SHP77 (cell line): ENCODE data around the gene SNTG2.

Experiments used
- DNase-seq, 2 experiments: peaks; one replicate each; lab custom pipeline; 2025; lab: John Stamatoyannopoulos, UW

The SNTG2 gene

GRCh38 chr2:953975-954686, 3.5 kb downstream of the SNTG2 start:
- DNase-seq: no peak

- DNase-seq: no peak
These were observed 4.0 kb downstream of the SNTG2 start for GRCh38 chr2:954687-955000.

GRCh38 chr2:955829-956731, 5.4 kb downstream of the SNTG2 start:
- no peak for DNase-seq

- DNase-seq: no peak
These were observed 8.8 kb downstream of the SNTG2 start for GRCh38 chr2:959457-959856.

- DNase-seq: no peak
These were observed 9.6 kb downstream of the SNTG2 start for GRCh38 chr2:960061-960736.

- DNase-seq: no peak
These were observed 11.1 kb downstream of the SNTG2 start for GRCh38 chr2:961786-962185.

GRCh38 chr2:963876-964275, 13.2 kb downstream of the SNTG2 start:
- DNase-seq: no peak

- DNase-seq: no peak
These were observed 13.9 kb downstream of the SNTG2 start for GRCh38 chr2:964562-964961.

GRCh38 chr2:965640-966147, 15.0 kb downstream of the SNTG2 start:
- no peak for DNase-seq

GRCh38 chr2:973129-973528, 22.5 kb downstream of the SNTG2 start:
- DNase-seq: no peak

GRCh38 chr2:974054-974453, 23.4 kb downstream of the SNTG2 start:
- no peak for DNase-seq

- no peak for DNase-seq
These were observed 23.9 kb downstream of the SNTG2 start for GRCh38 chr2:974502-974901.

- DNase-seq: no peak
These were observed 24.4 kb downstream of the SNTG2 start for GRCh38 chr2:975095-975494.

- no peak for DNase-seq
These were observed 28.6 kb downstream of the SNTG2 start for GRCh38 chr2:979069-979928.

GRCh38 chr2:980176-980575, 29.5 kb downstream of the SNTG2 start:
- DNase-seq: no peak

GRCh38 chr2:981258-981657, 30.6 kb downstream of the SNTG2 start:
- no peak for DNase-seq

- no peak for DNase-seq
These were observed 31.1 kb downstream of the SNTG2 start for GRCh38 chr2:981759-982158.

GRCh38 chr2:985317-985898, 34.8 kb downstream of the SNTG2 start:
- no peak for DNase-seq

- DNase-seq: no peak
These were observed 37.1 kb downstream of the SNTG2 start for GRCh38 chr2:987789-988188.

GRCh38 chr2:989781-990467, 39.3 kb downstream of the SNTG2 start:
- no peak for DNase-seq

GRCh38 chr2:990970-991369, 40.3 kb downstream of the SNTG2 start:
- DNase-seq: no peak
